Progenitor cell of endocrine pancreas (in vitro differentiated cells): ENCODE measurements around the gene RGP1. TPM values are rescaled to one million over a fixed set of nuclear protein-coding genes. Genes with fewer than 3 reads are reported as not detected.

Experiments used
- DNase-seq: peaks from one replicate; pipeline ENCODE4 v3.0.0; 2021; ENCODE audit warnings: low spot score; ENCODE audit not compliant: unreplicated experiment
- H3K27ac Mint-ChIP-seq: 2 replicates; pipeline ENCODE4 v1.8.0; 2021; ENCODE audit warnings: mild to moderate bottlenecking, moderate library complexity, mixed read lengths
- H3K27me3 Mint-ChIP-seq: 2 replicates; pipeline ENCODE4 v1.8.0; 2021; ENCODE audit warnings: mixed read lengths
- H3K36me3 Mint-ChIP-seq: 2 replicates; pipeline ENCODE4 v1.8.0; 2022; ENCODE audit warnings: mixed read lengths; ENCODE audit not compliant: insufficient read depth
- H3K4me1 Mint-ChIP-seq: 2 replicates; pipeline ENCODE4 v1.8.0; 2021; ENCODE audit warnings: low read depth, mixed read lengths
- H3K4me3 Mint-ChIP-seq: 2 replicates; pipeline ENCODE4 v1.8.0; 2021; ENCODE audit warnings: low read depth, mild to moderate bottlenecking, moderate library complexity, mixed read lengths
- H3K9me3 Mint-ChIP-seq: 2 replicates; pipeline ENCODE4 v1.8.0; 2021; ENCODE audit warnings: low read depth, mixed read lengths
- CTCF ChIP-seq: fragments of 200-600 bp; sonication (generic); IDR thresholded peaks from one replicate; pipeline ENCODE4 v1.5.0; 2021; ENCODE audit warnings: antibody characterized with exemption, mild to moderate bottlenecking; ENCODE audit not compliant: unreplicated experiment
- total RNA-seq: library from RNA; stranded (reverse); gene quantifications from 2 replicates; pipeline ENCODE4 v1.2.1, GENCODE V29; 2021

RGP1 gene
- total RNA-seq, 1 donor from 2014 or later, result 40.0 TPM

GRCh38 chr9:35763803-35764202, 14.7 kb downstream of the RGP1 start:
- H3K4me3 Mint-ChIP-seq, result no peak overlapping the region
- no peaks in the 10 kb centered on the region for H3K27me3 Mint-ChIP-seq
- H3K9me3 Mint-ChIP-seq, result no peaks in the 10 kb centered on the region
- H3K27ac Mint-ChIP-seq, result no peak overlapping the region
- peaks cover 16% of the 10 kb centered on the region for H3K4me1 Mint-ChIP-seq
- TF ChIP-seq CTCF, result no peak
- H3K36me3 Mint-ChIP-seq, result peaks cover 1% of the 10 kb centered on the region
- DNase-seq, result no peak

GRCh38 chr9:35766997-35767396, 17.9 kb downstream of the RGP1 start:
- no peak for DNase-seq
- H3K36me3 Mint-ChIP-seq, result no peaks in the 10 kb centered on the region

GRCh38 chr9:35767458-35767857, 18.4 kb downstream of the RGP1 start:
- TF ChIP-seq CTCF, result no peak
- Mint-ChIP-seq H3K27ac (no peak overlapping the region), H3K27me3 (no peaks in the 10 kb centered on the region), H3K36me3 (no peaks in the 10 kb centered on the region), H3K9me3 (no peaks in the 10 kb centered on the region), H3K4me1 (no peaks in the 10 kb centered on the region), H3K4me3 (no peak overlapping the region)
- no peak for DNase-seq

More at GRCh38 chr9:35766997-35767396, 17.9 kb downstream of the RGP1 start:
- Mint-ChIP-seq H3K4me3 (no peak overlapping the region), H3K4me1 (no peaks in the 10 kb centered on the region), H3K27me3 (no peaks in the 10 kb centered on the region), H3K9me3 (no peaks in the 10 kb centered on the region), H3K27ac (no peak overlapping the region)
- TF ChIP-seq CTCF, result no peak

GRCh38 chr9:35769763-35770162, 20.7 kb downstream of the RGP1 start:
- no peak overlapping the region for H3K4me3 Mint-ChIP-seq
- no peaks in the 10 kb centered on the region for H3K4me1 Mint-ChIP-seq
- no peaks in the 10 kb centered on the region for H3K27me3 Mint-ChIP-seq
- TF ChIP-seq CTCF, result no peak
- no peaks in the 10 kb centered on the region for H3K9me3 Mint-ChIP-seq
- no peak overlapping the region for H3K27ac Mint-ChIP-seq
- DNase-seq, result no peak
- H3K36me3 Mint-ChIP-seq, result no peaks in the 10 kb centered on the region

GRCh38 chr9:35771075-35771433, 22.0 kb downstream of the RGP1 start:
- no peak overlapping the region for H3K4me3 Mint-ChIP-seq
- no peaks in the 10 kb centered on the region for H3K9me3 Mint-ChIP-seq
- H3K27me3 Mint-ChIP-seq, result no peaks in the 10 kb centered on the region
- no peaks in the 10 kb centered on the region for H3K36me3 Mint-ChIP-seq
- H3K4me1 Mint-ChIP-seq, result peaks cover 3% of the 10 kb centered on the region
- no peak for DNase-seq
- TF ChIP-seq CTCF, result no peak
- H3K27ac Mint-ChIP-seq, result no peak overlapping the region
